HEK293 (cell line): Measurements from ENCODE around the gene PAX1.

Experiments
- GLIS1 ChIP-seq: fragments of 450-650 bp; formaldehyde crosslinking; IDR thresholded peaks from 2 replicates; pipeline ENCODE4 v1.5.1; 2016; ENCODE audit warnings: missing biosample characterization, missing genetic modification characterization
- MYNN ChIP-seq: fragments of 450-650 bp; formaldehyde crosslinking; IDR thresholded peaks from 2 replicates; pipeline ENCODE4 v1.5.1; 2016; ENCODE audit warnings: missing biosample characterization, missing genetic modification characterization, borderline replicate concordance
- SP2 ChIP-seq: fragments of 450-650 bp; formaldehyde crosslinking; IDR thresholded peaks from 2 replicates; pipeline ENCODE4 v1.5.1; 2016; ENCODE audit warnings: missing biosample characterization, missing genetic modification characterization
- WT1 ChIP-seq: fragments of 450-650 bp; formaldehyde crosslinking; IDR thresholded peaks from 2 replicates; pipeline ENCODE4 v1.5.1; 2016; ENCODE audit warnings: missing biosample characterization, missing genetic modification characterization
- ZBTB8A ChIP-seq: fragments of 450-650 bp; formaldehyde crosslinking; IDR thresholded peaks from 2 replicates; pipeline ENCODE4 v1.5.1; 2016; ENCODE audit warnings: missing biosample characterization, missing genetic modification characterization
- ZNF114 ChIP-seq: fragments of 450-650 bp; formaldehyde crosslinking; IDR thresholded peaks from 2 replicates; pipeline ENCODE4 v1.5.0; 2017; ENCODE audit warnings: missing biosample characterization, missing genetic modification characterization
- ZNF138 ChIP-seq: fragments of 450-650 bp; formaldehyde crosslinking; IDR thresholded peaks from 2 replicates; pipeline ENCODE4 v1.5.1; 2016; ENCODE audit warnings: missing biosample characterization, missing genetic modification characterization, borderline replicate concordance
- ZNF16 ChIP-seq: fragments of 450-650 bp; formaldehyde crosslinking; IDR thresholded peaks from 2 replicates; pipeline ENCODE4 v1.5.1; 2016; ENCODE audit warnings: low read depth, missing biosample characterization, missing genetic modification characterization
- ZNF521 ChIP-seq: fragments of 450-650 bp; formaldehyde crosslinking; IDR thresholded peaks from 2 replicates; pipeline ENCODE4 v1.5.1; 2017; ENCODE audit warnings: missing biosample characterization, mild to moderate bottlenecking, missing genetic modification characterization
- ZNF843 ChIP-seq: fragments of 450-650 bp; formaldehyde crosslinking; IDR thresholded peaks from 2 replicates; pipeline ENCODE4 v1.5.1; 2016; ENCODE audit warnings: missing biosample characterization, missing genetic modification characterization
- TF ChIP-seq, protein P1 (sequence below): fragments of 450-650 bp; formaldehyde crosslinking; IDR thresholded peaks from 2 replicates; pipeline ENCODE4 v1.5.1; 2016; ENCODE audit warnings: missing biosample characterization, missing genetic modification characterization
- TF ChIP-seq, protein P2 (sequence below): fragments of 450-650 bp; formaldehyde crosslinking; IDR thresholded peaks from 2 replicates; pipeline ENCODE4 v1.5.1; 2016; ENCODE audit warnings: missing biosample characterization, missing genetic modification characterization
- TF ChIP-seq, protein P3 (sequence below): fragments of 450-650 bp; formaldehyde crosslinking; IDR thresholded peaks from 2 replicates; pipeline ENCODE4 v1.5.1; 2016; ENCODE audit warnings: missing biosample characterization, missing genetic modification characterization

DNA sequence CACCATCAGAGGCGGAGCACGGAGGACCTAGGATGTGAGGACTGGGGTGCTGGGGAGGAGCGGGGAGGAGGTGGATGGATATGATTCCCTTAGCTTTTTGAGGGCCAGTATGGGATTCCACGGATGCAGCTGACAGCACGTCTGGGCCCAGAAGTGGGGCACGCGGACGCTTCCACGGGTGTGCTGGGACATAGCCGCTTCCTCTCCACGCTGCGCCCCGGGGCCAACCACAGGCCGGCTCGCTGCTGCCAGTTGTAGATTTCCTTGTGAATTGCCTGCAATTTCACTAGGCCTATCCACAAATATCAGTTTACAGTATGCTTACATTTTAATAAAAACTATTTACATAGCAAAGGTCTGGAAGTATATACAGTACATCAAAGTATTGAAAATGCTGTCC lies 23.9 kb downstream of the PAX1 start:
- TF ChIP-seq, protein P1, sequence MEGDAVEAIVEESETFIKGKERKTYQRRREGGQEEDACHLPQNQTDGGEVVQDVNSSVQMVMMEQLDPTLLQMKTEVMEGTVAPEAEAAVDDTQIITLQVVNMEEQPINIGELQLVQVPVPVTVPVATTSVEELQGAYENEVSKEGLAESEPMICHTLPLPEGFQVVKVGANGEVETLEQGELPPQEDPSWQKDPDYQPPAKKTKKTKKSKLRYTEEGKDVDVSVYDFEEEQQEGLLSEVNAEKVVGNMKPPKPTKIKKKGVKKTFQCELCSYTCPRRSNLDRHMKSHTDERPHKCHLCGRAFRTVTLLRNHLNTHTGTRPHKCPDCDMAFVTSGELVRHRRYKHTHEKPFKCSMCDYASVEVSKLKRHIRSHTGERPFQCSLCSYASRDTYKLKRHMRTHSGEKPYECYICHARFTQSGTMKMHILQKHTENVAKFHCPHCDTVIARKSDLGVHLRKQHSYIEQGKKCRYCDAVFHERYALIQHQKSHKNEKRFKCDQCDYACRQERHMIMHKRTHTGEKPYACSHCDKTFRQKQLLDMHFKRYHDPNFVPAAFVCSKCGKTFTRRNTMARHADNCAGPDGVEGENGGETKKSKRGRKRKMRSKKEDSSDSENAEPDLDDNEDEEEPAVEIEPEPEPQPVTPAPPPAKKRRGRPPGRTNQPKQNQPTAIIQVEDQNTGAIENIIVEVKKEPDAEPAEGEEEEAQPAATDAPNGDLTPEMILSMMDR = no peak
- TF ChIP-seq ZNF843 (no peak), WT1 (tag by site-specific recombination) (no peak), ZNF16 (tag by site-specific recombination) (no peak), ZNF114 (tag by site-specific recombination) (no peak), GLIS1 (tag by site-specific recombination) (no peak), SP2 (tag by site-specific recombination) (no peak), ZBTB8A (no peak), ZNF138 (no peak), MYNN (tag by site-specific recombination) (no peak), ZNF521 (tag by site-specific recombination) (no peak)
- TF ChIP-seq, protein P2, sequence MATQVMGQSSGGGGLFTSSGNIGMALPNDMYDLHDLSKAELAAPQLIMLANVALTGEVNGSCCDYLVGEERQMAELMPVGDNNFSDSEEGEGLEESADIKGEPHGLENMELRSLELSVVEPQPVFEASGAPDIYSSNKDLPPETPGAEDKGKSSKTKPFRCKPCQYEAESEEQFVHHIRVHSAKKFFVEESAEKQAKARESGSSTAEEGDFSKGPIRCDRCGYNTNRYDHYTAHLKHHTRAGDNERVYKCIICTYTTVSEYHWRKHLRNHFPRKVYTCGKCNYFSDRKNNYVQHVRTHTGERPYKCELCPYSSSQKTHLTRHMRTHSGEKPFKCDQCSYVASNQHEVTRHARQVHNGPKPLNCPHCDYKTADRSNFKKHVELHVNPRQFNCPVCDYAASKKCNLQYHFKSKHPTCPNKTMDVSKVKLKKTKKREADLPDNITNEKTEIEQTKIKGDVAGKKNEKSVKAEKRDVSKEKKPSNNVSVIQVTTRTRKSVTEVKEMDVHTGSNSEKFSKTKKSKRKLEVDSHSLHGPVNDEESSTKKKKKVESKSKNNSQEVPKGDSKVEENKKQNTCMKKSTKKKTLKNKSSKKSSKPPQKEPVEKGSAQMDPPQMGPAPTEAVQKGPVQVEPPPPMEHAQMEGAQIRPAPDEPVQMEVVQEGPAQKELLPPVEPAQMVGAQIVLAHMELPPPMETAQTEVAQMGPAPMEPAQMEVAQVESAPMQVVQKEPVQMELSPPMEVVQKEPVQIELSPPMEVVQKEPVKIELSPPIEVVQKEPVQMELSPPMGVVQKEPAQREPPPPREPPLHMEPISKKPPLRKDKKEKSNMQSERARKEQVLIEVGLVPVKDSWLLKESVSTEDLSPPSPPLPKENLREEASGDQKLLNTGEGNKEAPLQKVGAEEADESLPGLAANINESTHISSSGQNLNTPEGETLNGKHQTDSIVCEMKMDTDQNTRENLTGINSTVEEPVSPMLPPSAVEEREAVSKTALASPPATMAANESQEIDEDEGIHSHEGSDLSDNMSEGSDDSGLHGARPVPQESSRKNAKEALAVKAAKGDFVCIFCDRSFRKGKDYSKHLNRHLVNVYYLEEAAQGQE (tag by site-specific recombination) = no peak
- TF ChIP-seq, protein P3, sequence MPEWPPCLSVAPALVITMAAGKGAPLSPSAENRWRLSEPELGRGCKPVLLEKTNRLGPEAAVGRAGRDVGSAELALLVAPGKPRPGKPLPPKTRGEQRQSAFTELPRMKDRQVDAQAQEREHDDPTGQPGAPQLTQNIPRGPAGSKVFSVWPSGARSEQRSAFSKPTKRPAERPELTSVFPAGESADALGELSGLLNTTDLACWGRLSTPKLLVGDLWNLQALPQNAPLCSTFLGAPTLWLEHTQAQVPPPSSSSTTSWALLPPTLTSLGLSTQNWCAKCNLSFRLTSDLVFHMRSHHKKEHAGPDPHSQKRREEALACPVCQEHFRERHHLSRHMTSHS (tag by site-specific recombination) = no peak
